CD4-positive, alpha-beta T cell treated with Interleukin-17A for 1 hour (primary cell): Measurements from ENCODE around the gene PLAGL1.

Experiments
- DNase-seq: peaks from one replicate; pipeline ENCODE4 v3.0.0-alpha.2; 2020

The PLAGL1 gene

GRCh38 chr6:143963158-143963919 lies 44.7 kb downstream of the PLAGL1 start:
- no peak for DNase-seq

- no peak for DNase-seq
These were observed 45.9 kb downstream of the PLAGL1 start for GRCh38 chr6:143961886-143962878.

GRCh38 chr6:143961066-143961465 lies 47.0 kb downstream of the PLAGL1 start:
- DNase-seq = no peak

- no peak for DNase-seq
These were observed 48.1 kb downstream of the PLAGL1 start for GRCh38 chr6:143959927-143960326.

GRCh38 chr6:143958839-143959399 lies 49.1 kb downstream of the PLAGL1 start:
- DNase-seq = no peak

DNA sequence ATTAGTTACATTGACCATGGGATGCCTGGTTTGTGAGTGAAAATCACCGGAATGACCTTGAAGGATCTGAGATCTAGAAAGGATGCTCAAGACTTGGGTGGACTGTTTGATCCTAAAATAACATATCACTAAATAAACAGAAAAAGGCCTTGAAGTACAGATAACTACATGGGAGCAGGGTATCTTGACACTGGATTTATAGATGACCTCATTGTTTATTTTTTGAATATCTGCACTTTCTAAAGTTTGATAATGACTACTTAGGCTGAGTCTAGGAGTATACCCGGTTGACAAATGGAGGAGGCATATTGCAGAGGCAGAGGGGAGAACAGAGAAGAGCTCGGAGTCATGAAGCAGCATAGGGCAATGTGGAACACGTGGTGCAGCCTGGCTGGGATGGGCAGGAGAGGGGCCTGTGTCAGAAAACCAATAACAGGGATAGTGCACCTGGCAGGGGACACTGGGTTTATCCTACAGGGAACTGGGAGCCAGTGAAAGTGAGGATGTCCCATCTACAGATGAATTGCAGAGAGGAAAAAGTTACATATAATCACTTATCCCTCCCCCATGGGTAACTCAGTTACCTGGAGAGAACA lies 50.3 kb downstream of the PLAGL1 start:
- no peak for DNase-seq

GRCh38 chr6:143955971-143956370 lies 52.1 kb downstream of the PLAGL1 start:
- DNase-seq = no peak

DNA sequence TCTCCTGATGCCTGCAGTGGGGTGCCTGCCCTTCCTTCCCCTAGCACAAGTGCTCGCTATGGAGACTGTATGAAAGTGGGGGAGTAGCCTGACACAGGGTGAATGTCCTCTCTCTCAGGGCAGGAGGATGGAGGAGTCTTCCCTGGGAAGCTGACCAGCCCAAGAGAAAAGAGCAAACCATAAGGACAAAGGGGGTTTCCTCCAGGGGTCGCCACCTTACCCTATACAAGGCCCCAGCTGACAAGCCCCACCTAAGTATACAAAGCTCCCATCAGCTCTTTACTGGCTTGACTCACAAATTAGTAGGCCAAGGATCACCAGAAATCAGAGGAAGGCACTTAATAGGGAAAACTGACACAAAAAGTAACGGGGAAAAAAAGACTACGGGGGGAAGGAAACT lies 54.1 kb downstream of the PLAGL1 start:
- no peak for DNase-seq

GRCh38 chr6:143952947-143953701 lies 54.9 kb downstream of the PLAGL1 start:
- DNase-seq = no peak

DNA sequence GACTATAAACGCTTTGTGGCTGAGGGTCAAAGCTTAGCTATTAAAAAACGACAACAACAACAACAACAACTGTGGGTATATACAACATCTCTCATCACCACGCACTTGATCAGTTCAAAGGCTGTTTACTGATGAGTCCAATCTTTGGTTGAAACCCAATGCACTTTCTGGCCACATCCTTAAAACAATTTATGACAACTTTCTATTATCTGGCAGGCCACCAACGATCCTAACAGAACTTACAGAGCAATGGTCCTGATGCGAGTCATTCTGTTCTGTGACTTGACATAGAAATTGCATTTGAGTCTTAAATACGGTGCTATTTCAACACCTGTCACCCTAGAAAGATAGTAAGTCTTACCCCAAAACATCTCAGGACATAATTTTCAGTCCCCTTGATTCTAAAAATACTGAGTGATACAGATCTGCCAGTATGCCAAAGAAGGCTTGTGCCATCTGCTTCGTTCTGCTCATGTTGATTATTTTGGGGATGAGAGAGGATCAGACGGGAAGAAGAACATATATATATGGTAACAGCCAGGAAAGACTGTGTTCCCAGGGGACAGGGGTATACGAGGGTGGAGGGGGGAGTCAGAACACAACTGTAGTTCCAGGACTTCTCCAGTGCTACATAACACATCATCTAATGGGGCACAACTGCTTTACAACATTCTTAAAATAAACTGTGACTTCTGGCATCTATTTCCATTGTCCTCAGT lies 55.8 kb downstream of the PLAGL1 start:
- no peak for DNase-seq

- DNase-seq = no peak
These were observed 57.2 kb downstream of the PLAGL1 start for GRCh38 chr6:143950875-143951274.

DNA sequence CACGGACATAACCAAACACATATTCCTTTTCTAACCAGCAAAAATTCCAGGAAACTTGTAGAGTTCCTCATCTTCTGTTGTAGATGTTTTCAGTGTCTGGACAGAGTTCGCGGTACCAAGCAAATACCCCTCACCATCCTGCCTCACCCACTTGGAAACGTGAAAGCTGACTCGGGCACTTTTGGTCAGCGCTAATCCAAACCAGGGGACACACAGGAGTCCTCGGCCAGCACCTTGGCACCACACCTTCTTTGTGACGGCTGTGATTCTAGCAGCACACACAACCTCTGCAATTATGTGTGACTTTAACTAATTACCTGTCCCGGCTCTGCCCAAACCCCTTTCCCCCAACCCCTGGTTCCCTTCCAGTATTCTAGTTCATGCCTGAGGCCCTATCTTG lies 58.1 kb downstream of the PLAGL1 start:
- no peak for DNase-seq

GRCh38 chr6:143949535-143949934 lies 58.5 kb downstream of the PLAGL1 start:
- no peak for DNase-seq

GRCh38 chr6:143948208-143948607 lies 59.9 kb downstream of the PLAGL1 start:
- no peak for DNase-seq

GRCh38 chr6:143941852-143942627 lies 66.0 kb downstream of the PLAGL1 start:
- peak; percentile 52 for DNase-seq

DNA sequence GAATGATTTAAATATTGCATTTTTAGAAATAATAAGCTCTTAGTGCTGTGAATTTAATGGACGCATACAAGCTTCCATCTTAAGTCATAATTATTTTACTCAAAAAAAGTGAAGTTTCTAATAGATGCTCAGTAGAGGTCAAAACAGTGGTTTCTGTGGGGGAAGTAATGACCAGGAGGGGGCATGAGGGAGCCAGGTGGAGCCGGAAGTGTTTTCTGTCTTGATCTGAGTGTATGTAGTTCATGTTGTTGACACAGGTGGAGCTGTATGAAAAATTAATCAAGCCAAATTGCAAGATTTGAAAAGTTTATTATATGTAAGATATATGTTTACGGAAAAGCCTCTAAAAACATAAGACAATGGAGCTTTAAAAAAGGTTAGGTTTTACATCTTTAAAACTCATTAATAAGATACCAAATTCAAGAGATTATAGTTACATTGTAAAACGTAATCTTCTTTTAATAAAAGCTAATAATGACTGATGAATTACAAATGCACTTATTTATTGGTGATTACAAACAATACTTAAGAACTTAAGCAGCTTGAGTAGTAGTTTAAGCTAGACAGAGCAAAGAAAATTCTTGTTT lies 68.0 kb downstream of the PLAGL1 start:
- peak; percentile 74 for DNase-seq

DNA sequence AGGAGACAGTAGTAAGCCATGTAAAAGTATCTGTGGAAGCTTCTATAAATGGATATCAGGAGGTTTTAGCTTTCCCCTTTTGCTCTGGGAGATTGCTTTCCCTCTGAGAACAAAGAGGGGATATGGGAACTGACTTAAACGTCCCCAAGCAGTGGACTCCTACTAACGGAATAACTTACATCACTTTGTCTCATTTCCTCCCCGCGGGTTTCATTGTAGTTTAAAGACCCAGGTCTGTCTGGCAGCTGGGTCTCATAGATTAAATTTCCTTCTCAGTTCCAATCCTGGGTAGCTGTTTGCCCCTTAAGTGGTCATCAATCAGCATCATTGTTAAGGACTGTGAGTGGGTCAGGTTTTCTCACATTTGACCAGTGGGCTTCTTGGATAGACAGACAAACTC lies 68.7 kb downstream of the PLAGL1 start:
- no peak for DNase-seq

GRCh38 chr6:143937668-143937970 lies 70.4 kb downstream of the PLAGL1 start:
- DNase-seq = no peak

GRCh38 chr6:143936778-143937667 lies 71.0 kb downstream of the PLAGL1 start:
- no peak for DNase-seq

GRCh38 chr6:143936347-143936746 lies 71.7 kb downstream of the PLAGL1 start:
- DNase-seq = no peak
